ENCODE measurements around the gene UGT1A8.

GRCh38 chr2:233789554-233789953 lies 172.1 kb downstream of the UGT1A8 start:
- TF ChIP-seq POLR2A (IDR thresholded peaks at IDR 0.05) (no peak), CTCF (IDR thresholded peaks at IDR 0.05) (no peak)

Measured in adrenal gland (tissue), 5 donors.